ENCODE results near the gene ABCC4. TPM values are rescaled to one million over a fixed set of nuclear protein-coding genes. Genes with fewer than 3 reads are reported as not detected.

ABCC4 gene
- total RNA-seq, 1 donor from 2014 or later = 4.0 TPM

- Mint-ChIP-seq H3K4me3 (ENCODE audit: unreplicated experiment) (no peak overlapping the region), H3K36me3 (ENCODE audit: unreplicated experiment) (no peaks in the 10 kb centered on the region), H3K4me1 (ENCODE audit: unreplicated experiment) (peaks cover 2% of the 10 kb centered on the region), H3K9me3 (ENCODE audit: unreplicated experiment) (no peaks in the 10 kb centered on the region), H3K27ac (ENCODE audit: unreplicated experiment) (no peak overlapping the region), H3K27me3 (ENCODE audit: unreplicated experiment) (no peaks in the 10 kb centered on the region)
- no peak for DNase-seq (ENCODE audit: extremely low spot score, unreplicated experiment)
- no peak for TF ChIP-seq CTCF (IDR thresholded peaks at IDR 0.05)
Measured at GRCh38 chr13:95224064-95224463, 77.2 kb downstream of the ABCC4 start.

DNA sequence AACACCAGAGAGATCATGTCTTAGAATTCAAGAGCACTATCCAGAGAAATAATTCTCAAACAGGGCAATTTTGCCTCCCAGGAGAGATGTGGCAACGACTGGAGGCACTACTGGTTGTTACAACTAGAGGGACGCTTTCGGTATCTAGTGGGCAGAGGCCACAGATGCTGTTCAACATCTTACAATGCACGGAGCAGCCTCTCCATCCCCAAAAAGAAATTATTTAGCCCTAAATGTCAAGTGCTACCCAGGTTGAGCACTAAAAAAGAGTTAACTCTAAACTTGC lies 78.6 kb downstream of the ABCC4 start:
- H3K4me1 Mint-ChIP-seq (ENCODE audit: unreplicated experiment) = peaks cover 2% of the 10 kb centered on the region
- H3K4me3 Mint-ChIP-seq (ENCODE audit: unreplicated experiment) = no peak overlapping the region
- no peaks in the 10 kb centered on the region for H3K36me3 Mint-ChIP-seq (ENCODE audit: unreplicated experiment)
- TF ChIP-seq CTCF (IDR thresholded peaks at IDR 0.05) = no peak
- no peaks in the 10 kb centered on the region for H3K9me3 Mint-ChIP-seq (ENCODE audit: unreplicated experiment)
- no peaks in the 10 kb centered on the region for H3K27me3 Mint-ChIP-seq (ENCODE audit: unreplicated experiment)
- no peak for DNase-seq (ENCODE audit: extremely low spot score, unreplicated experiment)
- no peak overlapping the region for H3K27ac Mint-ChIP-seq (ENCODE audit: unreplicated experiment)

DNA sequence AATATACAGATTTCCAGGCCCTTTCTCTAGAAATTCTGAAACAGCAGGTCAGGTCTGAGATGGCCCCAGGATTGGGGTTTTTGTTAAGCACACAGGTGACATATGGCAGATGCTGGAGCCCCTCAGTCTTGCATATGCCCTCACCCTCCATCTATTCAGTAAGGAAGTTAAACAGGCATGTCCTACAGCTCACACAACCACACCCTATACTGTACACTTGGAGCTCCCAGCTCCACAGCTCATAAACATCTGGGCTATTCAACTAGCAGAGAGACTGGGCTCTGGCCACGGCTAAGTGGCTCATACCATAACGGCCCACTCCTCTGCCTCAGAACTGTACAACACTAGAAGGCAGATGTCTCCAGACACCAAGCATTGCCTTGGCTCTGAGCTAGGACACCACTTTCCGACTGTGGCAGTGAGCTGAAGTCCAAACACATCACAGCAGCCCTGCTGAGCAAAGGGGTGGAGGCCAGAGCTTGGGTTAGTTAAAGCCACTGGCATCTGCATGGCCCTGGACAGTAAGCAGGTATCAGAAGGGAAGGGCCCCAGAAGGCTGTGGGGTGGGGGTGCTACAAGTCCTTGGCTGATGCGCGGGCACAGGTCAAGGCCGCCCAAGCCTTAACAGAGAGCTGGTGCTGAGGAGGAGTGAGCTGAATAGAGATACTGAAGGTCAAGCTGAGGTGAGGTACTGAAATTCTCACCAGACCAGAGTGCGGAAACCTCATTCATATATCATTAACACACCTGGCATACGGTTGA lies 79.1 kb downstream of the ABCC4 start:
- no peak for DNase-seq (ENCODE audit: extremely low spot score, unreplicated experiment)
- H3K4me3 Mint-ChIP-seq (ENCODE audit: unreplicated experiment) = no peak overlapping the region
- no peak for TF ChIP-seq CTCF (IDR thresholded peaks at IDR 0.05)
- no peaks in the 10 kb centered on the region for H3K36me3 Mint-ChIP-seq (ENCODE audit: unreplicated experiment)
- no peak overlapping the region for H3K27ac Mint-ChIP-seq (ENCODE audit: unreplicated experiment)
- no peaks in the 10 kb centered on the region for H3K27me3 Mint-ChIP-seq (ENCODE audit: unreplicated experiment)
- H3K9me3 Mint-ChIP-seq (ENCODE audit: unreplicated experiment) = no peaks in the 10 kb centered on the region
- H3K4me1 Mint-ChIP-seq (ENCODE audit: unreplicated experiment) = peaks cover 2% of the 10 kb centered on the region

GRCh38 chr13:95220611-95221010 lies 80.6 kb downstream of the ABCC4 start:
- Mint-ChIP-seq H3K36me3 (ENCODE audit: unreplicated experiment) (no peaks in the 10 kb centered on the region), H3K4me1 (ENCODE audit: unreplicated experiment) (peaks cover 2% of the 10 kb centered on the region), H3K9me3 (ENCODE audit: unreplicated experiment) (no peaks in the 10 kb centered on the region), H3K27me3 (ENCODE audit: unreplicated experiment) (no peaks in the 10 kb centered on the region), H3K27ac (ENCODE audit: unreplicated experiment) (no peak overlapping the region), H3K4me3 (ENCODE audit: unreplicated experiment) (no peak overlapping the region)
- DNase-seq (ENCODE audit: extremely low spot score, unreplicated experiment) = peak; percentile 8
- no peak for TF ChIP-seq CTCF (IDR thresholded peaks at IDR 0.05)

GRCh38 chr13:95217920-95218830 lies 83.1 kb downstream of the ABCC4 start:
- no peak for DNase-seq (ENCODE audit: extremely low spot score, unreplicated experiment)
- no peaks in the 10 kb centered on the region for H3K4me1 Mint-ChIP-seq (ENCODE audit: unreplicated experiment)
- no peak for TF ChIP-seq CTCF (IDR thresholded peaks at IDR 0.05)
- H3K36me3 Mint-ChIP-seq (ENCODE audit: unreplicated experiment) = no peaks in the 10 kb centered on the region
- no peaks in the 10 kb centered on the region for H3K9me3 Mint-ChIP-seq (ENCODE audit: unreplicated experiment)
- no peak overlapping the region for H3K4me3 Mint-ChIP-seq (ENCODE audit: unreplicated experiment)
- no peak overlapping the region for H3K27ac Mint-ChIP-seq (ENCODE audit: unreplicated experiment)
- H3K27me3 Mint-ChIP-seq (ENCODE audit: unreplicated experiment) = no peaks in the 10 kb centered on the region

Measured in osteocyte (in vitro differentiated cells).